ENCODE measurements around the gene CYP39A1.
"Not testable (repeated sequence)": the region's sequence is repeated elsewhere in the genome, so short reads cannot be mapped to it uniquely, and the experiment has no call there.

The CYP39A1 gene

GRCh38 chr6:46648869-46649492 is 3.6 kb downstream of the CYP39A1 start:
- no peak for DNase-seq (ENCODE audit: low read depth, low spot score)

GRCh38 chr6:46648108-46648507 is 4.5 kb downstream of the CYP39A1 start:
- DNase-seq (ENCODE audit: low read depth, low spot score), result not testable (repeated sequence)

- DNase-seq (ENCODE audit: low read depth, low spot score), result no peak
Measured at GRCh38 chr6:46645265-46645664, 7.4 kb downstream of the CYP39A1 start.

GRCh38 chr6:46642928-46643751 is 9.5 kb downstream of the CYP39A1 start:
- no peak for DNase-seq (ENCODE audit: low read depth, low spot score)

- no peak for DNase-seq (ENCODE audit: low read depth, low spot score)
Measured at GRCh38 chr6:46638650-46639049, 14.0 kb downstream of the CYP39A1 start.

- DNase-seq (ENCODE audit: low read depth, low spot score), result no peak
Measured at GRCh38 chr6:46637933-46638332, 14.7 kb downstream of the CYP39A1 start.

GRCh38 chr6:46637145-46637544 is 15.5 kb downstream of the CYP39A1 start:
- DNase-seq (ENCODE audit: low read depth, low spot score), result no peak

GRCh38 chr6:46635462-46635861 is 17.2 kb downstream of the CYP39A1 start:
- DNase-seq (ENCODE audit: low read depth, low spot score), result no peak

- no peak for DNase-seq (ENCODE audit: low read depth, low spot score)
Measured at GRCh38 chr6:46632053-46632452, 20.6 kb downstream of the CYP39A1 start.

GRCh38 chr6:46629691-46630090 is 22.9 kb downstream of the CYP39A1 start:
- no peak for DNase-seq (ENCODE audit: low read depth, low spot score)

GRCh38 chr6:46628976-46629375 is 23.6 kb downstream of the CYP39A1 start:
- no peak for DNase-seq (ENCODE audit: low read depth, low spot score)

- no peak for DNase-seq (ENCODE audit: low read depth, low spot score)
Measured at GRCh38 chr6:46628498-46628897, 24.1 kb downstream of the CYP39A1 start.

- DNase-seq (ENCODE audit: low read depth, low spot score), result no peak
Measured at GRCh38 chr6:46626976-46627375, 25.6 kb downstream of the CYP39A1 start.

- no peak for DNase-seq (ENCODE audit: low read depth, low spot score)
Measured at GRCh38 chr6:46626228-46626909, 26.2 kb downstream of the CYP39A1 start.

- DNase-seq (ENCODE audit: low read depth, low spot score), result no peak
Measured at GRCh38 chr6:46618726-46619125, 33.9 kb downstream of the CYP39A1 start.

GRCh38 chr6:46612645-46613044 is 40.0 kb downstream of the CYP39A1 start:
- DNase-seq (ENCODE audit: low read depth, low spot score), result no peak

GRCh38 chr6:46610862-46611553 is 41.6 kb downstream of the CYP39A1 start:
- DNase-seq (ENCODE audit: low read depth, low spot score), result no peak

GRCh38 chr6:46606338-46606737 is 46.3 kb downstream of the CYP39A1 start:
- no peak for DNase-seq (ENCODE audit: low read depth, low spot score)

GRCh38 chr6:46605091-46605797 is 47.4 kb downstream of the CYP39A1 start:
- DNase-seq (ENCODE audit: low read depth, low spot score), result no peak

- DNase-seq (ENCODE audit: low read depth, low spot score), result no peak
Measured at GRCh38 chr6:46598215-46598614, 54.4 kb downstream of the CYP39A1 start.

GRCh38 chr6:46592740-46593139 is 59.9 kb downstream of the CYP39A1 start:
- DNase-seq (ENCODE audit: low read depth, low spot score), result no peak

Measured in activated naive CD8-positive, alpha-beta T cell treated with anti-CD3 and anti-CD28 coated beads, Interleukin-2, amount 50 U/mL, for 16 hours (primary cell).